GM21619 (cell line): ENCODE data around the gene CD81.
A peak's percentile ranks its signal among the peaks of the same experiment; 100 is the strongest.

Experiments
- ATAC-seq: cut with Tn5 transposase; IDR thresholded peaks from one replicate; pipeline ENCODE4 v1.9.1; 2021; ENCODE audit not compliant: unreplicated experiment

The CD81 gene

DNA sequence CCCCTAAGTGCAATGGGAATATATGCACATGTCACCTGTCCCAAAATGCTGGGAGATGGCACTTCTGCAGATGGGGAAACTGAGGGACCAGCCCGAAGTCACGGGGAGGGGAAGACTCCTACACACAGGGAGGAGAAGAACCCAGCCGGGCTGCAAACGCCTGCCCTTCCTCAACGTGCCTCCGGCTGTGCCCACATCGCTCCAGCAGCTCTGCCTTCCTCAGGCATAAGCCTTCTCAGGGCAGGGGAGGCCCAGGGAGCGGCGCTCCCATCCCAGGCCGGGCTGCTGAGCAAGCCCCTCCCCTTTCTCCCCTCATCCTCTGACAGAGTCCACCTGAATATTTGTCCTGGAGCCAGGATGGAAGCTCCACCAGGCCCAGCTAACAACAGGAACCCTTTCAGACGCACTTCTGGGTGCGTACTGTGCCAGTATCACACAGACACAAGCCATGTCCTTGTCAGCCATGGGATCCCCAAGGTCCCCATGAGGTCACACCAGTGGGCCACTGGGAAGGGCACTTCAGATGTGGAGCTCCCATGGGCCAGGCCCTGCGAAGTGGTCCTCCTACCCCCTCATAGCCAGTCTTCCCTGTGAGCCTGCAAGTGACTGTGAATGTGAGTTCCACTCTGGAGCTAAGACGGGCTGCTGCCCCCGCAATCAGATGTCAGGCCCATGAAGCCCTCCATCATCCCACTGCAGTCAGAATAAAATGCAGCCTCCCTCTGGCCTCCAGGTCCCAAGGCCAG lies 2.5 kb upstream of the CD81 start:
- ATAC-seq = no peak

- no peak for ATAC-seq
Observed at GRCh38 chr11:2375341-2375853, 1.7 kb upstream of the CD81 start.

DNA sequence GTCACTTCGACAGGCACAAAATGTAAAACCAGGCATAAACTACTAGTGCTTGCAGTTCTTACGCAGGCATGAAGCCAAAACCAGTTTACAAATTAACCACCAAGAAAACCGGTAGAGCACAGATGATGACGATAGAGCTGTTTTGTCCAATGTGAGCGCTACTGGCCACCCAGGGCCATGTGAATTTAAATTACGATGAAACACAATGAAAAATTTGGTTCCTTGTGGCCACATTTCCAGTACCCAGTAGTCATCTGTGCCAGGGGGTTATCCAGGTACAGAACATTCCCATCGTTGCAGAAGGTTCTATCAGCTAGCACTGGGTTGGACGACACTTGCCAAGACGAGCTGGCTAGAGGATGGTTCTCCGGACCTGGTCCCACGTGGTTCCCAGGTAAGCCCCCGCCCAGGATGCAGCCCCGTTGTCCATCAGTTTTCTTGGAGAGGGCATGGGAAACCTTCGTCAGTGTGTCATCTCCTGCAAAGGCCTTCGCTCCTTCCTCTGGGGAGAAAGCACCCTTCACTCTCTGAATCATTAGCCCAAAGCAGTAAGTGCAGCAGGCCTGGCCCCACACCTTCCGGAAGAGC lies 1.1 kb upstream of the CD81 start:
- ATAC-seq = no peak

- ATAC-seq = no peak
Observed at GRCh38 chr11:2377511-2378443, 667 bp downstream of the CD81 start.

GRCh38 chr11:2378527-2379210 lies 1.6 kb downstream of the CD81 start:
- ATAC-seq = no peak

DNA sequence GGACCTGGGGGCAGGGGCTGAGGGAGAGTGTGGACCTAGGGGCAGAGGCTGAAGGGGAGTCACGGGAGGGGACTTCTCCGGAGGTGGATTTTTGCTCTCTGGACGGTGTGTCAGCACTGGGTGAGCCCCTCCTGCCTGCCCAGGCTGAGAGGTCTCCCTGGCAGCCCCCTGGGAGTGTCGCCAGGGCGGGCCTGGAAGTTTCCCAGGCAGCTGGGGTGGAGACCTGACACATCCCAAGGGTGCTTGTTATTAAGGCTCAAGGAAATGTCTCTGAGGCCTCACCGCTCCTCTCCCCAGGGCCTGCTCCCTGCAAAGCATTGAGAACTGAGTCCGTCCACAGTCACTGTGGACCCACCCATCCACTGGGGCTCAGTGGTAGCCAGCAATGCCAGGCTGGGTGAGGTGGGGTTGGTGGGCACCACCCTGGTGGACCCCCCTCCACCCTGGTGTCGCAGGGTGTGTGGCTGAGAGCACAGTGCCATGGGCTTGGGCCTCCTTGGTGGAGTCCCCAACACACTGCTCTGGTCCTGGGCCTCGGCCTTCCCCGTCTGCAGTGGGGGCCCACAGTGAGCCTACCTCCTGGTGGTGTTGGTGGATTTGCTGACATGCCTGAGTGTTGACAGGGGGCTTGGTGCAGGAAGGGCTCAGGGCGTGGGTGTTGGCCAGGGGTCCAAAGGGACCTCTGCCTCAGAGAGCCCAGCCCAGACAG lies 2.5 kb downstream of the CD81 start:
- ATAC-seq = no peak

- no peak for ATAC-seq
Observed at GRCh38 chr11:2380396-2380795, 3.3 kb downstream of the CD81 start.

- no peak for ATAC-seq
Observed at GRCh38 chr11:2380807-2381350, 3.8 kb downstream of the CD81 start.

DNA sequence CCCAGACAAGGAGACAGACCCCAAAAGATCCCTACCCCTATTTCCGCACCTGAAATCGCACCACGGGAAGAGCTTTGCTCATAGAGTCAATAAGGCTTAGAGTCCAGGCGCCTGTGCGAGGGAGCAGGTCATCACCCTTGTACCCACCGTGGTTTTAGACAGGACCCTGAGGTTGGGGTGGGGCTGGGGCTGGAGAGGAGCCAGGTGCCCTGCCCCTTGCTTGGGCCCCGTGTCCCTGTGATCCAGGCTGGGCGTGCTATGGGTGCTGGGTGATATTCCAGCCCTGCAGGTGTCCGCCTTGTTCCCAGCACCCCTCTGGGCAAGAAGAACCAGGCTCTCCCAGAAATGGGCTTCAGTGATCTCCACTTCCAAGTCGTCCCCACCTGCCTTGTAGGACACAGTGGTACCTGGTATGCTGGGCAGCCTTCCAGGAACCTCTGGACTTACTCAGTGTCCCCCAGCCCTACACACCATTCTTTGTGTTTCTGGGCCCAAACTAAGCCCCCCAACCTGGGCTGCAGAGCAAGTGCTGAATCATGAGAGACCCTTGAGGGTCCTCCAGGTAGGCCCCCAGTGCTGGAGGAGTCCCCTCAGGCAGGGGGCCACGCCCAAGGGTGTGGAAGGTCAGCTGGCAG lies 4.5 kb downstream of the CD81 start:
- ATAC-seq = no peak

DNA sequence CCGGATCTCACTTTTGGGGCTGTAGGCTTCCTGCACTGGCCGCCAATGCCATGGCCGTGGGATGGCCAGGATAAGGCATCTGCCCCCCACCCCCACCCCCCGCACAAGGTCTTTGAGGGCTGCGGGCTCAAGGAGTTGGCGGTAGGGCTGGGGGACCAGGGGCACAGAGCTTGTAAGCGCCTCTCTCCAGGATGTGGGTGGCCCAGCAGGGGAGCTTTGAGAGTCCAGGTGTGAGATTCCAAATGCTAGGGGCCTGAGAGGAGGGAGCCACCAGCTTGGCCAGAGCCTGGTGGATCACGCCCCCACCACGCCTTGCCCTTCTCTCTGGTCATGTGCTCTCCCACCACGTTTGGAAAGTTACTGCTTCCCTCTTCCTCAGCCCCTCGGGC lies 5.0 kb downstream of the CD81 start:
- ATAC-seq = no peak

GRCh38 chr11:2382936-2383851 lies 6.1 kb downstream of the CD81 start:
- ATAC-seq = no peak

DNA sequence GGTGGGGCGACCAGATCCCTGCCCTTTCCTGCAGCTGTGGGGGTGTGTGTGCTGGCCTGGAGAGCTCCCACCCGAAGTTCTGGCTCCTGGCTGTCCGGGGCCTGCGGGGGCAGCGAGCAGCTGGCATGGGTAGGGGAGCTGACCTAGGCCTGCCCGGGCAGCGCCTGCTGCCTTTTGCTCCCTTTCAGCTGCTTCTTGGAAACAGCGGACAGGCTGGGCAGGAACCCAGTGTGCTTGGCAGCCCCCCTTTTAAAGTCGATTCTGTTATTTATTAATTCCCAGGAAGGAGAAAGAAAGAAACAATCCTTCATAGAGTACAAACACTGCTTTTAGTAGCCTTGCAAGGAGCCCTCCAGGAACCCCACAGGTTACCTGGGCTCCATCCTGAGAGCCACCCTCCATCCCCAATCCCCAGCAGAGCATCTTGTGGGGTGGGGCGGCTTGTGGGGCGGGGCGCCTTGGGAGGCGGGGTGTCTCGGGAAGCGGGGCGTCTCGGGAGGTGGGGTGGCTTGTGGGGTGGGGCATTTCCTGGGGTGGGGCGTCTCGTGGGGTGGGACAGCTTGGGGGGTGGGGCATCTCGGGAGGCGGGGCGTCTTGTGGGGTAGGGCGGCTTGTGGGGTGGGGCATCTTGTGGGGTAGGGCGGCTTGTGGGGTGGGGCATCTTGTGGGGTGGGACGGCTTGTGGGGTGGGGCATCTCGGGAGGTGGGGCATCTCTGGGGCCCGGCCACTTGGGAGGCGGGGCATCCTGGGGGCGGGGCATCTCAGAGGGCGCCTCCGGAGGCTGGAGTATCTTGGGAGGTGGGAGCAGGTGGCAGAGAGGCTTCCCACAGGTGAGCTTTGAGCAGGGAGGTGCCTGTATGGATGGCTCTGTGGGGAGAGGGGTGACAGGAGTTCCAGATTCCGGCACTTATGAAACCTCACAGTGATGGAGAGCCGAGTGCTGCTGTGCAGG lies 7.0 kb downstream of the CD81 start:
- no peak for ATAC-seq

DNA sequence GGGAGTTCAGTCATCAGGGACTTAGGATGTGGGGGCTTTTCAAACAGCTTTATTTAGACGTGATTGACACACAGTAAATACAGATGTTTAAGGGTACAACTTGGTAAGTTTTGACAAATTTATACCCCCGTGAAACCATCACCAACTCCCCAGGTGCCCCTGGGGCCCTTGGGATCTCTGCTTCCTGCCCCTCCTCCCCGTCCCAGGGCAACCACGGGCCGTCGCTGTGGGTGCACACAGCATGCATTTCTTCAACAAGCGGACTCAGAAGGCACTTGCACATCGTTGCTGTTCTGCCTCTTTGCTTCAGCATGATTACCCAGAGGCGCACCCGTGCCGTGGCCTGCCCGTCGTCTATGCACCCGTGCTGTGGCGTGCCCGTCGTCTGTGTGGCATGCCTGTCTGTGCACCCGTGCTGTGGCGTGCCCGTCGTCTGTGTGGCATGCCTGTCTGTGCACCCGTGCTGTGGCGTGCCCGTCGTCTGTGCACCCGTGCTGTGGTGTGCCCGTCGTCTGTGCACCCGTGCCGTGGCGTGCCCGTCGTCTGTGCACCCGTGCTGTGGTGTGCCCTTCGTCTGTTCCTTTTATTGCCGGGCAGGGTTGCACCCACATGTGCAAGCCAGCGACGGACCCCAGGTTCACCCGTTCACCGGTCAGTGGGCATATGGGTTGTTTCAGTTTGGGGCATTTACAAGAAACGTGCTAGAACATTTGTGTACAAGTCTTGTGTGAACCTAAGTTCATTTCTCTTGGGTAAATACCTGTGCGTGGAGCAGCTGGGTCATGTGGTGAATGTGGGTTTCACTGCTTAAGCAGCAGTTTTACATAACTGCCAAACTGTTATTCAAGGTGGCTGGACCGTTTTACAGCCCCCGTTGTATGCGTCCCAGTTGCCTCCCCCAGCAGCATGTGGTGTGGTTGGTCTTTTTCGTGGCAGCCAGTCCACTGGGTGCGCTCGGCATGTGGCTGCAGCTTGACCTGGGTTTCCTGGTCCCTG lies 8.3 kb downstream of the CD81 start:
- peak; percentile 33 for ATAC-seq

DNA sequence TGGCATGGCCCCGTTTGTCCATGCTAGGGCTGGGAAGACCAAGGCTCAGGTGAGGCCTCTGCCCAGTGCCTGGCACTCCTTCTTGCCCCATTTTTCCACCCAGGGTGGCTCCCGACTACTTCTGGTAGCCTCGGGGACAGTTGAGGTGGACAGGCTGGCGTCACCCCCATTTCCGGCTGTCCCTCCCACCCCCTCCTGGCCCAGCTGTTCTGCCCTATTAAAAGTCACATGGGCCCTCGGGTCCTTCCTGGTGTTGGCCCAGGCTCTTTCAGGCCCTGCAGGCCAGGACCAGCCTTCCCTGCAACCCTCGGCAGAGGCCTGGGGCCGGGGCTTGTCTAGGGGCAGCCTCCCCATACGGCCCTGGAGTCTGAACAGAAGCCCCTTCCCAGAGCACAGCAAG lies 9.5 kb downstream of the CD81 start:
- no peak for ATAC-seq

DNA sequence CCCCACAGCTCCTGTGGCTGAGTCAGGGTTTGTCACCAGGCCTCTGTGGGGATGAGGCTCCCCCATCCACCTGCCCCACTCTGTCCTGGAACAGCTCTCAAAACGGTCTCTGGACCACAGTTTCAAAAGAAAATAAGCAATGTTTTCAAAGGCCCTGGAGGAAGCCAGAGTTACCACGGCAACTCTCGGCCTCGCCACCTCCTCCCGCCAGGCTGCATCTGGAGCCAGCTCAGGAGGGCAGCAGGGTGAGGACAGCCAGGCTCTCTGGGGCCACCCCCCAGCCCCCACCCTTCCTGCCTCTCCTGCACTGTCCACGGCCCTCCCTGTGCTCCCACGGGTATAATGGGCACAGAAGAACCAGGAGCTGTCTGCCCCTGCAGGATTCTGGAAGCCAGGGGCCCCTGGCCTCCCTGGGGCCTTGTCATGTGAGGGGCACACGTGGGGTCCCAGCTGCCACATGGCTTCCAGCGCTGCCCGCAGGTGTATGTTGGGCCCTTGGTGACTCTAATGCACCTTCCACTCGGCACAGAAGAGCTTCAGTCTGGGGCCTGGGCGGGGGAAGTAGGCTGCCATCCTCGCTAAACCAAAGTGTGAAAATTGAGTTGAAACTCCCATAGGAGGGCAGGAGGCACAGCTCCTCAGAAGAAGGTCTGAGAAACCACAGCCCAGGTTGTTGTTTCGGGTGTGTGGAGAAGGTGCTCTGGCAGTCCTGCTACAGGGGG lies 10.3 kb downstream of the CD81 start:
- no peak for ATAC-seq
